PC-3 (cell line): ENCODE measurements around the gene DMAP1. TPM values are rescaled to one million over a fixed set of nuclear protein-coding genes. Genes with fewer than 3 reads are reported as not detected.

Experiments used
- ATAC-seq: fragments of 200-7000 bp; cut with Tn5 transposase; 2 replicates; pipeline ENCODE4 v1.9.1; 2020; ENCODE audit warnings: mild to moderate bottlenecking, moderate library complexity
- BruUV-seq: library from RNA; stranded (reverse); fragments of 400-500 nt; replicated peaks from 2 replicates; lab custom pipeline; 2021; lab: Mats Ljungman, UMichigan
- CTCF ChIA-PET: fragments of 300-600 bp; sonication (Branson Sonifier 250); formaldehyde crosslinking; loops from one replicate; lab custom pipeline; 2022; ENCODE audit warnings: antibody characterized with exemption; lab: Charles Lee
- POLR2A ChIA-PET: fragments of 300-600 bp; sonication (Branson Sonifier 250); formaldehyde crosslinking; loops from one replicate; lab custom pipeline; 2022; ENCODE audit warnings: antibody characterized with exemption; ENCODE audit not compliant: unreplicated experiment; lab: Charles Lee
- DNase-seq: peaks from one replicate; pipeline ENCODE4 v3.0.0-alpha.2; 2015
- H2AFZ ChIP-seq: fragments of 300-600 bp; sonication (generic); 2 replicates; pipeline ENCODE4 v1.6.0; 2016; ENCODE audit warnings: antibody characterized with exemption, low read length
- H3F3A ChIP-seq: fragments of 300-600 bp; sonication (generic); one replicate; pipeline ENCODE4 v1.6.0; 2017; ENCODE audit warnings: antibody characterized with exemption, low read length, control low read depth, mild to moderate bottlenecking; ENCODE audit not compliant: unreplicated experiment
- H3K27ac ChIP-seq: fragments of 300-600 bp; sonication (generic); 2 replicates; pipeline ENCODE4 v1.5.1; 2016; ENCODE audit warnings: mild to moderate bottlenecking, low read length
- H3K27me3 ChIP-seq: fragments of 300-600 bp; sonication (generic); 2 replicates; pipeline ENCODE4 v1.6.1; 2016; ENCODE audit warnings: low read length, mixed read lengths
- H3K36me3 ChIP-seq: fragments of 300-600 bp; sonication (generic); 2 replicates; pipeline ENCODE4 v1.6.1; 2016; ENCODE audit warnings: low read depth, mixed run types, low read length, mixed read lengths
- H3K4me1 ChIP-seq: fragments of 300-600 bp; sonication (generic); 2 replicates; pipeline ENCODE4 v1.5.1; 2016; ENCODE audit warnings: low read length; ENCODE audit not compliant: insufficient read depth
- H3K4me2 ChIP-seq: fragments of 300-600 bp; sonication (generic); 2 replicates; pipeline ENCODE4 v1.6.0; 2016; ENCODE audit warnings: low read length
- H3K4me3 ChIP-seq: fragments of 300-600 bp; sonication (generic); 2 replicates; pipeline ENCODE4 v1.5.1; 2016; ENCODE audit warnings: mild to moderate bottlenecking, low read length, mixed read lengths
- H3K79me2 ChIP-seq: fragments of 300-600 bp; sonication (generic); 2 replicates; pipeline ENCODE4 v1.6.1; 2017; ENCODE audit warnings: low read length, mixed read lengths
- H3K9ac ChIP-seq: fragments of 300-600 bp; sonication (generic); 2 replicates; pipeline ENCODE4 v1.6.0; 2016; ENCODE audit warnings: mild to moderate bottlenecking, low read length
- H3K9me2 ChIP-seq: fragments of 300-600 bp; sonication (generic); replicated peaks from 2 replicates; pipeline ENCODE4 v1.6.1; 2016; ENCODE audit warnings: mixed run types, low read length, mixed read lengths
- H3K9me3 ChIP-seq: fragments of 300-600 bp; sonication (generic); 2 replicates; pipeline ENCODE4 v1.6.1; 2016; ENCODE audit warnings: low read length, mixed read lengths
- H4K20me1 ChIP-seq: fragments of 300-600 bp; sonication (generic); 2 replicates; pipeline ENCODE4 v1.6.1; 2016; ENCODE audit warnings: low read length, mixed read lengths
- EZH2 ChIP-seq: fragments of 300-600 bp; sonication (generic); IDR thresholded peaks from one replicate; pipeline ENCODE4 v1.6.1; 2017; ENCODE audit warnings: antibody characterized with exemption, mild to moderate bottlenecking, low read length; ENCODE audit not compliant: unreplicated experiment
- EZH2phosphoT487 ChIP-seq: fragments of 300-600 bp; sonication (generic); IDR thresholded peaks from 2 replicates; pipeline ENCODE4 v1.6.1; 2018; ENCODE audit warnings: mild to moderate bottlenecking, antibody characterized with exemption, low read length, borderline replicate concordance
- intact Hi-C: fragments of 100-400 bp; cut with micrococcal nuclease; formaldehyde crosslinking; loops from 2 replicates; pipeline ENCODE4 v1.9.0; 2023
- total RNA-seq: library from RNA; depleted of rRNA; stranded (reverse); fragments of >200 nt; gene quantifications from 2 replicates; pipeline ENCODE4 v1.2.3, GENCODE V29; 2014
- TF ChIP-seq, protein P1 (sequence below): fragments of 300-600 bp; sonication (generic); conservative IDR thresholded peaks from 2 replicates; pipeline ENCODE4 v1.5.1; 2017; ENCODE audit warnings: antibody characterized with exemption, low read depth, mild to moderate bottlenecking, low read length

DMAP1 gene
- total RNA-seq, 1 experiment from 2014 or later = 55.5 TPM

DNA sequence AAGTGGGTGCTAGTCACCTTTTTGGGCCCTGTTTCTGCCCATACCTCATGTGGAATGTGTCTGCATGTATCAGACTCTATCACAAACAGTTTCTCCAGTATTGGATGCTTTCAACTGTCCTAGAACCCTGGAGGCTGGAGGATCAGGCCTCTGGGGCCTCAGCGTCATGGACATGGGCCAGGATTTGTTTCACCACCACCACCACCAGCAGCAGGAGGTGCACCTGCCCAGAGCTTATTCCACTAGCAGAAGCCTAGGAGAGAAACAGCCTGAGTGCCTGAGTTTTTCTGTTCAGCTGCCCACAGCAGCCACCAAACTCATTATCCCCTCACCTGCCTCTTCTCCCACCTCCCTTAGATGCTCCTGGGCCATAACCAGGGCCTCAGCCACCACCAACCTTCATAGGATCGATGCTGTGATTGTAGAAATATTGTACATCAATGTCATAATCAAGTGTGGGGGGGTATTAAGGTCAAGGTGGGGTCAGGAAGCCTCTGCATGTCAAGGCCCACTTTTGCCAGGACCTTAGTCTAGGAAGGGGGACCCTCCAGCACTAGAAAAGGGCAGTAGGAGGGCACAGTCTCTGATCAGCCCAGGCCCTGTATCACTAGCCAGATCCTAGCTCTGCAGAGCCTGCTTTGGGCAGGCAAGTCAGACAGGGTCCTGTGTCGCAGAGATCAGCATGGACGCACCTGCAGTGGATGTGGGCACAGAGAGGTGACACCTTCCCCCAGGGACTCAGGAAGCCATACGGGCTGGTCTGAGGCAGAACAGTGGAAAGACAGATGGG is 9.3 kb downstream of the DMAP1 start:
- Histone ChIP-seq H3K9me3 (no peaks in the 10 kb centered on the region), H4K20me1 (no peaks in the 10 kb centered on the region), H3K9me2 (no peaks in the 10 kb centered on the region), H3K36me3 (peaks cover 24% of the 10 kb centered on the region; the same call in 1 of the 2 replicates), H3K27me3 (no peaks in the 10 kb centered on the region), H3K79me2 (no peaks in the 10 kb centered on the region), H3K9ac (no peak overlapping the region), H3K27ac (no peak overlapping the region), H3K4me1 (no peaks in the 10 kb centered on the region), H3F3A (no peaks in the 10 kb centered on the region), H2AFZ (no peak overlapping the region), H3K4me2 (no peak overlapping the region), H3K4me3 (no peak overlapping the region)
- BruUV-seq = no TSS peak
- POLR2A ChIA-PET = interaction anchor here (0.6 kb wide), 1 partner anchor 121 kb away, joined by 5 read pairs; no protein-coding TSS in a partner anchor
- DNase-seq (no peak), ATAC-seq (no peak)
- CTCF ChIA-PET = no interaction called here
- TF ChIP-seq, protein P1, sequence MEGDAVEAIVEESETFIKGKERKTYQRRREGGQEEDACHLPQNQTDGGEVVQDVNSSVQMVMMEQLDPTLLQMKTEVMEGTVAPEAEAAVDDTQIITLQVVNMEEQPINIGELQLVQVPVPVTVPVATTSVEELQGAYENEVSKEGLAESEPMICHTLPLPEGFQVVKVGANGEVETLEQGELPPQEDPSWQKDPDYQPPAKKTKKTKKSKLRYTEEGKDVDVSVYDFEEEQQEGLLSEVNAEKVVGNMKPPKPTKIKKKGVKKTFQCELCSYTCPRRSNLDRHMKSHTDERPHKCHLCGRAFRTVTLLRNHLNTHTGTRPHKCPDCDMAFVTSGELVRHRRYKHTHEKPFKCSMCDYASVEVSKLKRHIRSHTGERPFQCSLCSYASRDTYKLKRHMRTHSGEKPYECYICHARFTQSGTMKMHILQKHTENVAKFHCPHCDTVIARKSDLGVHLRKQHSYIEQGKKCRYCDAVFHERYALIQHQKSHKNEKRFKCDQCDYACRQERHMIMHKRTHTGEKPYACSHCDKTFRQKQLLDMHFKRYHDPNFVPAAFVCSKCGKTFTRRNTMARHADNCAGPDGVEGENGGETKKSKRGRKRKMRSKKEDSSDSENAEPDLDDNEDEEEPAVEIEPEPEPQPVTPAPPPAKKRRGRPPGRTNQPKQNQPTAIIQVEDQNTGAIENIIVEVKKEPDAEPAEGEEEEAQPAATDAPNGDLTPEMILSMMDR = no peak
- TF ChIP-seq EZH2 (no peak), EZH2phosphoT487 (no peak)
- intact Hi-C loops = no loop called here

GRCh38 chr1:44223187-44223610 is 9.9 kb downstream of the DMAP1 start:
- H3K9me3 ChIP-seq = no peaks in the 10 kb centered on the region
- H3K4me2 ChIP-seq = no peak overlapping the region
- H3K27me3 ChIP-seq = no peaks in the 10 kb centered on the region
- H3K9me2 ChIP-seq = no peaks in the 10 kb centered on the region
- no TSS peak for BruUV-seq
- H3F3A ChIP-seq = no peaks in the 10 kb centered on the region
- DNase-seq (no peak), ATAC-seq (no peak)
- no peaks in the 10 kb centered on the region for H3K4me1 ChIP-seq
- peaks cover 21% of the 10 kb centered on the region; the same call in 1 of the 2 replicates for H3K36me3 ChIP-seq
- intact Hi-C loops = no loop called here
- no peaks in the 10 kb centered on the region for H3K79me2 ChIP-seq
- POLR2A ChIA-PET = interaction anchor here (0.6 kb wide), 1 partner anchor 120 kb away, joined by 5 read pairs; no protein-coding TSS in a partner anchor
- CTCF ChIA-PET = no interaction called here
- no peak overlapping the region for H3K27ac ChIP-seq
- no peak overlapping the region for H2AFZ ChIP-seq
- no peak for TF ChIP-seq EZH2phosphoT487
- TF ChIP-seq EZH2 = no peak
- TF ChIP-seq, protein P1 = no peak
- no peak overlapping the region for H3K9ac ChIP-seq
- no peak overlapping the region for H3K4me3 ChIP-seq
- no peaks in the 10 kb centered on the region for H4K20me1 ChIP-seq

- no peak overlapping the region for H3K9ac ChIP-seq
- no peaks in the 10 kb centered on the region for H3F3A ChIP-seq
- H3K79me2 ChIP-seq = no peaks in the 10 kb centered on the region
- no TSS peak for BruUV-seq
- no peaks in the 10 kb centered on the region for H3K9me2 ChIP-seq
- no peaks in the 10 kb centered on the region for H4K20me1 ChIP-seq
- peaks cover 2% of the 10 kb centered on the region; the same call in 1 of the 2 replicates for H3K36me3 ChIP-seq
- TF ChIP-seq EZH2phosphoT487 = no peak
- TF ChIP-seq, protein P1 = no peak
- TF ChIP-seq EZH2 = no peak
- CTCF ChIA-PET = no interaction called here
- no peak overlapping the region for H3K27ac ChIP-seq
- DNase-seq = no peak
- intact Hi-C loops = no loop called here
- no peak overlapping the region for H3K4me2 ChIP-seq
- no peaks in the 10 kb centered on the region for H3K27me3 ChIP-seq
- no peaks in the 10 kb centered on the region for H3K9me3 ChIP-seq
- H2AFZ ChIP-seq = no peak overlapping the region
- ATAC-seq = no peak
- H3K4me3 ChIP-seq = no peak overlapping the region
- H3K4me1 ChIP-seq = no peaks in the 10 kb centered on the region
- POLR2A ChIA-PET = no interaction called here
Measured at GRCh38 chr1:44225761-44226160, 12.5 kb downstream of the DMAP1 start.
